ENCODE measurements around the gene CPA1.
A peak's percentile ranks its signal among the peaks of the same experiment; 100 is the strongest.

The CPA1 gene

GRCh38 chr7:130426564-130426963 lies 46.3 kb downstream of the CPA1 start:
- H3K4me3 ChIP-seq (replicated peaks; ENCODE audit: low read depth, low read length) = no peak overlapping the region
- no peak for TF ChIP-seq CTCF (IDR thresholded peaks at IDR 0.05; ENCODE audit: low read length, missing control alignments)
- DNase-seq (ENCODE audit: low read depth) = no peak

- no peak for TF ChIP-seq CTCF (IDR thresholded peaks at IDR 0.05; ENCODE audit: low read length, missing control alignments)
- DNase-seq (ENCODE audit: low read depth) = no peak
- no peak overlapping the region for H3K4me3 ChIP-seq (replicated peaks; ENCODE audit: low read depth, low read length)
Observed at GRCh38 chr7:130429019-130429418, 48.7 kb downstream of the CPA1 start.

- TF ChIP-seq CTCF (IDR thresholded peaks at IDR 0.05; ENCODE audit: low read length, missing control alignments) = no peak
- H3K4me3 ChIP-seq (replicated peaks; ENCODE audit: low read depth, low read length) = peak overlapping the region; percentile 43
Observed at GRCh38 chr7:130430115-130430514, 49.8 kb downstream of the CPA1 start.

GRCh38 chr7:130430841-130431666 lies 50.8 kb downstream of the CPA1 start:
- DNase-seq (ENCODE audit: low read depth) = peak; percentile 69
- H3K4me3 ChIP-seq (replicated peaks; ENCODE audit: low read depth, low read length) = peak overlapping the region; percentile 43
- TF ChIP-seq CTCF (IDR thresholded peaks at IDR 0.05; ENCODE audit: low read length, missing control alignments) = no peak

More at GRCh38 chr7:130430115-130430514, 49.8 kb downstream of the CPA1 start:
- DNase-seq (ENCODE audit: low read depth) = no peak

- no peak overlapping the region for H3K4me3 ChIP-seq (replicated peaks; ENCODE audit: low read depth, low read length)
- no peak for TF ChIP-seq CTCF (IDR thresholded peaks at IDR 0.05; ENCODE audit: low read length, missing control alignments)
- DNase-seq (ENCODE audit: low read depth) = peak; percentile 70
Observed at GRCh38 chr7:130432886-130433285, 52.6 kb downstream of the CPA1 start.

- H3K4me3 ChIP-seq (replicated peaks; ENCODE audit: low read depth, low read length) = no peak overlapping the region
- DNase-seq (ENCODE audit: low read depth) = no peak
- no peak for TF ChIP-seq CTCF (IDR thresholded peaks at IDR 0.05; ENCODE audit: low read length, missing control alignments)
Observed at GRCh38 chr7:130433301-130433700, 53.0 kb downstream of the CPA1 start.

All from fibroblast of pulmonary artery (primary cell).